Vagina (tissue), 2 donors: ENCODE data around the gene GTF2H2C.
"Not testable (repeated sequence)": the region's sequence is repeated elsewhere in the genome, so short reads cannot be mapped to it uniquely, and the experiment has no call there.

Experiments used
- CTCF ChIP-seq, 3 experiments: fragments of 450-650 bp in 2 of 3; fragments of 200-600 bp in 1 of 3; sonication (generic) in 1 of 3; IDR thresholded peaks; one replicate each; pipeline ENCODE4 v1.5.1; 2017 to 2019; ENCODE audit warnings: antibody characterized with exemption in 3 of 3, mild to moderate bottlenecking in 2 of 3, moderate library complexity in 2 of 3
- POLR2AphosphoS5 ChIP-seq, 2 donors: sonication (generic); formaldehyde crosslinking; IDR thresholded peaks; one replicate each; pipeline ENCODE4 v1.9.0; 2017; ENCODE audit warnings: antibody characterized with exemption in 2 of 2, mild to moderate bottlenecking in 2 of 2, low read depth in 1 of 2; ENCODE audit not compliant: insufficient read depth in 1 of 2

GRCh38 chr5:69583356-69583755 lies 23.4 kb downstream of the GTF2H2C start:
- not testable (repeated sequence) for TF ChIP-seq CTCF (IDR thresholded peaks at IDR 0.05); POLR2AphosphoS5 (IDR thresholded peaks at IDR 0.05; ENCODE audit: insufficient read depth in 1 of 2, low read depth in 1 of 2)
